DMS 273 (cell line): ENCODE measurements around the gene HECW1.
A peak's percentile ranks its signal among the peaks of the same experiment; 100 is the strongest.

Source experiments
- DNase-seq: peaks from one replicate; lab custom pipeline; 2025; ENCODE audit not compliant: unreplicated experiment; lab: John Stamatoyannopoulos, UW

Gene HECW1

GRCh38 chr7:43142703-43143102, 30.3 kb downstream of the HECW1 start:
- no peak for DNase-seq

- DNase-seq: no peak
These were observed 31.6 kb downstream of the HECW1 start for GRCh38 chr7:43143918-43144589.

- DNase-seq: no peak
These were observed 35.8 kb downstream of the HECW1 start for GRCh38 chr7:43148161-43148731.

GRCh38 chr7:43151076-43151475, 38.6 kb downstream of the HECW1 start:
- no peak for DNase-seq

GRCh38 chr7:43152696-43153095, 40.2 kb downstream of the HECW1 start:
- no peak for DNase-seq

- no peak for DNase-seq
These were observed 43.2 kb downstream of the HECW1 start for GRCh38 chr7:43155636-43156035.

- no peak for DNase-seq
These were observed 51.4 kb downstream of the HECW1 start for GRCh38 chr7:43163885-43164284.

- no peak for DNase-seq
These were observed 52.3 kb downstream of the HECW1 start for GRCh38 chr7:43164757-43165156.

GRCh38 chr7:43166686-43167085, 54.2 kb downstream of the HECW1 start:
- DNase-seq: no peak

- no peak for DNase-seq
These were observed 56.6 kb downstream of the HECW1 start for GRCh38 chr7:43169076-43169475.

- no peak for DNase-seq
These were observed 58.1 kb downstream of the HECW1 start for GRCh38 chr7:43170571-43170970.

- no peak for DNase-seq
These were observed 63.2 kb downstream of the HECW1 start for GRCh38 chr7:43175570-43176200.

GRCh38 chr7:43179393-43179792, 66.9 kb downstream of the HECW1 start:
- DNase-seq: no peak

GRCh38 chr7:43192806-43193460, 80.5 kb downstream of the HECW1 start:
- DNase-seq: no peak

- no peak for DNase-seq
These were observed 81.4 kb downstream of the HECW1 start for GRCh38 chr7:43193893-43194292.

- DNase-seq: peak; percentile 28
These were observed 82.8 kb downstream of the HECW1 start for GRCh38 chr7:43195256-43195655.

- no peak for DNase-seq
These were observed 83.3 kb downstream of the HECW1 start for GRCh38 chr7:43195768-43196167.

- DNase-seq: no peak
These were observed 83.9 kb downstream of the HECW1 start for GRCh38 chr7:43196379-43196778.

- no peak for DNase-seq
These were observed 85.6 kb downstream of the HECW1 start for GRCh38 chr7:43198016-43198415.

- no peak for DNase-seq
These were observed 86.2 kb downstream of the HECW1 start for GRCh38 chr7:43198599-43199090.

GRCh38 chr7:43199371-43200160, 87.1 kb downstream of the HECW1 start:
- no peak for DNase-seq
